BLaER1 treated with 17β-estradiol and CSF1 and Interleukin-3, amounts not matched to agents 10 nM and 100 nM (cell line): ENCODE data around the gene CAMK2D.

Source experiments
- H3K27ac ChIP-seq, 11 experiments: shearing (Covaris generic); formaldehyde crosslinking; 2 replicates each; pipeline ENCODE4 v1.8.1; 2022
- H3K27me3 ChIP-seq, 11 experiments: shearing (Covaris generic); formaldehyde crosslinking; 2 replicates each; pipeline ENCODE4 v1.8.1; 2022
- H3K36me3 ChIP-seq, 11 experiments: shearing (Covaris generic); formaldehyde crosslinking; 2 replicates each; pipeline ENCODE4 v1.8.1; 2022
- H3K4me1 ChIP-seq, 10 experiments: shearing (Covaris generic); formaldehyde crosslinking; 2 replicates each; pipeline ENCODE4 v1.8.1; 2022
- H3K4me2 ChIP-seq, 11 experiments: shearing (Covaris generic); formaldehyde crosslinking; 2 replicates each; pipeline ENCODE4 v1.8.1; 2022
- H3K4me3 ChIP-seq, 10 experiments: shearing (Covaris generic); formaldehyde crosslinking; 2 replicates each; pipeline ENCODE4 v1.8.1; 2022
- H3K9ac ChIP-seq, 11 experiments: shearing (Covaris generic); formaldehyde crosslinking; 2 replicates each; pipeline ENCODE4 v1.8.1; 2022
- H3K9me3 ChIP-seq, 11 experiments: shearing (Covaris generic); formaldehyde crosslinking; replicated peaks in 1 of 11; 2 replicates each; pipeline ENCODE4 v1.8.1; 2022
- H4K20me1 ChIP-seq, 11 experiments: shearing (Covaris generic); formaldehyde crosslinking; 2 replicates each; pipeline ENCODE4 v1.8.1; 2022
- Cebpa-rat ChIP-seq, 11 experiments: shearing (Covaris generic); IDR thresholded peaks; 2 replicates each; pipeline ENCODE4 v1.8.1; 2022

The CAMK2D gene

GRCh38 chr4:113559947-113560346 lies 201.6 kb downstream of the CAMK2D start:
- peaks cover 7 to 71% (median 29%) of the 10 kb centered on the region in 11 experiments; a peak in 20 of 22 replicates for H3K36me3 ChIP-seq
- no peak for TF ChIP-seq Cebpa-rat (IDR thresholded peaks at IDR 0.05)
- H3K27ac ChIP-seq: no peak overlapping the region
- no peak overlapping the region for H3K4me2 ChIP-seq
- H3K9ac ChIP-seq: no peak overlapping the region
- no peak overlapping the region for H3K4me3 ChIP-seq
- peaks cover 48 to 64% (median 55%) of the 10 kb centered on the region in 10 experiments for H3K4me1 ChIP-seq
- peaks cover 0 to 92% (median 0%) of the 10 kb centered on the region in 11 experiments; a peak in 6 of 22 replicates for H4K20me1 ChIP-seq
- peaks cover 0 to 37% (median 0%) of the 10 kb centered on the region in 11 experiments; a peak in 7 of 22 replicates for H3K27me3 ChIP-seq
- peaks cover 0 to 44% (median 8%) of the 10 kb centered on the region in 11 experiments; a peak in 12 of 22 replicates for H3K9me3 ChIP-seq

- peak overlapping the region in 9 of 11 experiments; percentile 30 to 73 (median 57); a peak in 16 of 22 replicates for H3K27ac ChIP-seq
Measured at GRCh38 chr4:113556382-113557134, 205.0 kb downstream of the CAMK2D start.

GRCh38 chr4:113555868-113556267 lies 205.7 kb downstream of the CAMK2D start:
- Histone ChIP-seq H4K20me1 (peaks cover 0 to 75% (median 0%) of the 10 kb centered on the region in 11 experiments; a peak in 5 of 22 replicates), H3K4me2 (peak overlapping the region; percentile 23 to 86 (median 61); a peak in 21 of 22 replicates), H3K9ac (peak overlapping the region in 2 of 11 experiments; percentile 10 to 13; a peak in 2 of 22 replicates), H3K9me3 (peaks cover 0 to 19% (median 8%) of the 10 kb centered on the region in 11 experiments; a peak in 9 of 22 replicates), H3K4me3 (0 out of 20 replicates have a peak overlapping the region, but pooled peaks of 1 of the 10 experiments have one; percentile 13), H3K36me3 (peaks cover 9 to 67% (median 44%) of the 10 kb centered on the region in 11 experiments; a peak in 21 of 22 replicates), H3K4me1 (peaks cover 16 to 30% (median 26%) of the 10 kb centered on the region in 10 experiments), H3K27me3 (peaks cover 0 to 6% (median 0%) of the 10 kb centered on the region in 11 experiments; a peak in 1 of 22 replicates), H3K27ac (peak overlapping the region in 9 of 11 experiments; percentile 18 to 73 (median 57); a peak in 15 of 22 replicates)
- peak in 3 of 11 experiments; percentile 20 to 37 (median 30); a peak in 1 of 22 replicates for TF ChIP-seq Cebpa-rat (IDR thresholded peaks at IDR 0.05)

More at GRCh38 chr4:113556382-113557134, 205.0 kb downstream of the CAMK2D start:
- Histone ChIP-seq H4K20me1 (peaks cover 0 to 76% (median 0%) of the 10 kb centered on the region in 11 experiments; a peak in 5 of 22 replicates), H3K4me2 (peak overlapping the region; percentile 23 to 86 (median 61); a peak in 21 of 22 replicates), H3K27me3 (peaks cover 0 to 10% (median 0%) of the 10 kb centered on the region in 11 experiments; a peak in 3 of 22 replicates), H3K36me3 (peaks cover 7 to 66% (median 37%) of the 10 kb centered on the region in 11 experiments; a peak in 20 of 22 replicates), H3K4me1 (peaks cover 23 to 37% (median 31%) of the 10 kb centered on the region in 10 experiments), H3K9me3 (peaks cover 0 to 25% (median 8%) of the 10 kb centered on the region in 11 experiments; a peak in 11 of 22 replicates), H3K9ac (peak overlapping the region in 2 of 11 experiments; percentile 11 to 13; a peak in 2 of 22 replicates), H3K4me3 (0 out of 20 replicates have a peak overlapping the region, but pooled peaks of 1 of the 10 experiments have one; percentile 13)
- 0 out of 22 replicates have a peak, but pooled peaks of 1 of the 11 experiments have one; percentile 1 for TF ChIP-seq Cebpa-rat (IDR thresholded peaks at IDR 0.05)

- H4K20me1 ChIP-seq: peaks cover 0 to 76% (median 0%) of the 10 kb centered on the region in 11 experiments; a peak in 5 of 22 replicates
- no peaks in the 10 kb centered on the region for H3K27me3 ChIP-seq
- H3K9ac ChIP-seq: no peak overlapping the region
- H3K4me3 ChIP-seq: no peak overlapping the region
- H3K4me2 ChIP-seq: no peak overlapping the region
- H3K4me1 ChIP-seq: peaks cover 17 to 30% (median 26%) of the 10 kb centered on the region in 10 experiments
- H3K36me3 ChIP-seq: peaks cover 6 to 58% (median 32%) of the 10 kb centered on the region in 11 experiments; a peak in 20 of 22 replicates
- no peak for TF ChIP-seq Cebpa-rat (IDR thresholded peaks at IDR 0.05)
- no peak overlapping the region for H3K27ac ChIP-seq
- no peaks in the 10 kb centered on the region; a peak in 1 of 22 replicates for H3K9me3 ChIP-seq
Measured at GRCh38 chr4:113553082-113553481, 208.5 kb downstream of the CAMK2D start.

- H3K27ac ChIP-seq: no peak overlapping the region
Measured at GRCh38 chr4:113550510-113550909, 211.0 kb downstream of the CAMK2D start.

GRCh38 chr4:113548303-113548702 lies 213.2 kb downstream of the CAMK2D start:
- peak overlapping the region in 7 of 11 experiments; percentile 20 to 59 (median 29); a peak in 9 of 22 replicates for H3K27ac ChIP-seq
- TF ChIP-seq Cebpa-rat (IDR thresholded peaks at IDR 0.05): no peak
- no peak overlapping the region for H3K4me3 ChIP-seq
- peaks cover 10 to 17% (median 14%) of the 10 kb centered on the region in 10 experiments; a peak in 19 of 20 replicates for H3K4me1 ChIP-seq
- H3K27me3 ChIP-seq: no peaks in the 10 kb centered on the region
- H4K20me1 ChIP-seq: peaks cover 0 to 44% (median 0%) of the 10 kb centered on the region in 11 experiments; a peak in 3 of 22 replicates
- no peak overlapping the region for H3K9ac ChIP-seq
- peaks cover 0 to 8% (median 0%) of the 10 kb centered on the region in 11 experiments; a peak in 2 of 22 replicates for H3K9me3 ChIP-seq
- peak overlapping the region in 8 of 11 experiments; percentile 5 to 42 (median 20); a peak in 11 of 22 replicates for H3K4me2 ChIP-seq
- H3K36me3 ChIP-seq: peaks cover 11 to 65% (median 47%) of the 10 kb centered on the region in 11 experiments; a peak in 20 of 22 replicates

More at GRCh38 chr4:113550510-113550909, 211.0 kb downstream of the CAMK2D start:
- Histone ChIP-seq H3K4me3 (no peak overlapping the region), H3K9me3 (no peaks in the 10 kb centered on the region), H4K20me1 (peaks cover 0 to 54% (median 0%) of the 10 kb centered on the region in 11 experiments; a peak in 5 of 22 replicates), H3K9ac (no peak overlapping the region), H3K4me2 (no peak overlapping the region), H3K36me3 (peaks cover 6 to 48% (median 32%) of the 10 kb centered on the region in 11 experiments; a peak in 20 of 22 replicates), H3K4me1 (peaks cover 10 to 19% (median 17%) of the 10 kb centered on the region in 10 experiments; a peak in 19 of 20 replicates), H3K27me3 (no peaks in the 10 kb centered on the region)
- TF ChIP-seq Cebpa-rat (IDR thresholded peaks at IDR 0.05): no peak

- no peaks in the 10 kb centered on the region for H3K27me3 ChIP-seq
- no peak overlapping the region for H3K4me3 ChIP-seq
- H3K36me3 ChIP-seq: peaks cover 11 to 67% (median 47%) of the 10 kb centered on the region in 11 experiments; a peak in 20 of 22 replicates
- no peak overlapping the region for H3K9ac ChIP-seq
- peaks cover 0 to 8% (median 0%) of the 10 kb centered on the region in 11 experiments; a peak in 2 of 22 replicates for H3K9me3 ChIP-seq
- peak overlapping the region in 8 of 11 experiments; percentile 20 to 59 (median 29); a peak in 10 of 22 replicates for H3K27ac ChIP-seq
- peak overlapping the region in 8 of 11 experiments; percentile 6 to 42 (median 22); a peak in 10 of 22 replicates for H3K4me2 ChIP-seq
- H4K20me1 ChIP-seq: peaks cover 0 to 37% (median 0%) of the 10 kb centered on the region in 11 experiments; a peak in 3 of 22 replicates
- TF ChIP-seq Cebpa-rat (IDR thresholded peaks at IDR 0.05): no peak
- H3K4me1 ChIP-seq: peaks cover 10 to 17% (median 14%) of the 10 kb centered on the region in 10 experiments; a peak in 19 of 20 replicates
Measured at GRCh38 chr4:113547487-113548042, 214.0 kb downstream of the CAMK2D start.

- no peaks in the 10 kb centered on the region for H4K20me1 ChIP-seq
- TF ChIP-seq Cebpa-rat (IDR thresholded peaks at IDR 0.05): no peak
- H3K27ac ChIP-seq: no peak overlapping the region
- peaks cover 0 to 8% (median 0%) of the 10 kb centered on the region in 11 experiments; a peak in 2 of 22 replicates for H3K9me3 ChIP-seq
- H3K9ac ChIP-seq: no peak overlapping the region
- H3K4me2 ChIP-seq: 0 out of 22 replicates have a peak overlapping the region, but pooled peaks of 1 of the 11 experiments have one; percentile 11
- peaks cover 0 to 81% (median 32%) of the 10 kb centered on the region in 11 experiments; a peak in 17 of 22 replicates for H3K36me3 ChIP-seq
- peaks cover 0 to 18% (median 3%) of the 10 kb centered on the region in 10 experiments; a peak in 8 of 20 replicates for H3K4me1 ChIP-seq
- no peaks in the 10 kb centered on the region for H3K27me3 ChIP-seq
- no peak overlapping the region for H3K4me3 ChIP-seq
Measured at GRCh38 chr4:113541933-113542332, 219.6 kb downstream of the CAMK2D start.
